ENCODE measurements around the gene RANBP10.

Gene RANBP10

DNA sequence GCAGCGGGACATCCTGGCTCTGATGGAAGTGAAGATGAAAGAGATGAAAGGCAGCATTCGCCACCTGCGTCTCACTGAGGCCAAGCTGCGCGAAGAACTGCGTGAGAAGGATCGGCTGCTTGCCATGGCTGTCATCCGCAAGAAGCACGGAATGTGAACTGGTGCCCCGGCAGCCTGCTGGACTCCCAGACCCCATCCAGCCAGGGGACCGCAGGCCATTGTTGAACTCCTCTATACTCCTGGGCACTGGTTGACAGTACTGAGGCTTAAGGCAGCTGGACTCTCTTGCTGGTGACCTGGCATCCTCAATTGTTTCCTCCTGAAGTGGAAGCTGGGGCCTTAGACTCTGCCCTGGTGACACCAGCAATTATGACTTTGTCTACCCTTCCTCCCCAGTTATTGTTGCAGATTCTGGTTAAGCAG is 37.0 kb upstream of the RANBP10 start:
- H4K20me1 ChIP-seq (ENCODE audit: insufficient read depth, low read length): peaks cover 34% of the 10 kb centered on the region
- H3K36me3 ChIP-seq (ENCODE audit: insufficient read depth, low read length): peaks cover 21% of the 10 kb centered on the region
- H3K9ac ChIP-seq (ENCODE audit: low read depth, low read length): peak overlapping the region; percentile 62
- H3K27ac ChIP-seq (ENCODE audit: low read length): peak overlapping the region; percentile 94
- H3K4me1 ChIP-seq (ENCODE audit: insufficient read depth, low read length): peaks cover 55% of the 10 kb centered on the region
- peak overlapping the region; percentile 89 for H2AFZ ChIP-seq (ENCODE audit: low read depth, low read length)
- peak overlapping the region; percentile 92 for H3K4me2 ChIP-seq (ENCODE audit: insufficient read depth, low read length)
- H3K27me3 ChIP-seq (ENCODE audit: insufficient read depth, low read length, poor library complexity): no peaks in the 10 kb centered on the region
- TF ChIP-seq, protein P1, sequence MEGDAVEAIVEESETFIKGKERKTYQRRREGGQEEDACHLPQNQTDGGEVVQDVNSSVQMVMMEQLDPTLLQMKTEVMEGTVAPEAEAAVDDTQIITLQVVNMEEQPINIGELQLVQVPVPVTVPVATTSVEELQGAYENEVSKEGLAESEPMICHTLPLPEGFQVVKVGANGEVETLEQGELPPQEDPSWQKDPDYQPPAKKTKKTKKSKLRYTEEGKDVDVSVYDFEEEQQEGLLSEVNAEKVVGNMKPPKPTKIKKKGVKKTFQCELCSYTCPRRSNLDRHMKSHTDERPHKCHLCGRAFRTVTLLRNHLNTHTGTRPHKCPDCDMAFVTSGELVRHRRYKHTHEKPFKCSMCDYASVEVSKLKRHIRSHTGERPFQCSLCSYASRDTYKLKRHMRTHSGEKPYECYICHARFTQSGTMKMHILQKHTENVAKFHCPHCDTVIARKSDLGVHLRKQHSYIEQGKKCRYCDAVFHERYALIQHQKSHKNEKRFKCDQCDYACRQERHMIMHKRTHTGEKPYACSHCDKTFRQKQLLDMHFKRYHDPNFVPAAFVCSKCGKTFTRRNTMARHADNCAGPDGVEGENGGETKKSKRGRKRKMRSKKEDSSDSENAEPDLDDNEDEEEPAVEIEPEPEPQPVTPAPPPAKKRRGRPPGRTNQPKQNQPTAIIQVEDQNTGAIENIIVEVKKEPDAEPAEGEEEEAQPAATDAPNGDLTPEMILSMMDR (IDR thresholded peaks at IDR 0.05; ENCODE audit: borderline replicate concordance, extremely low read depth, low read length, poor library complexity, severe bottlenecking): no peak
- H3K9me3 ChIP-seq (ENCODE audit: insufficient read depth, low read length, severe bottlenecking): no peaks in the 10 kb centered on the region
- H3K4me3 ChIP-seq (ENCODE audit: low read depth in 1 of 2, low read length in 2 of 2): peak overlapping the region; percentile 27 to 71; a peak in 3 of 4 replicates
- DNase-seq: peak; percentile 86
- peak; percentile 44 for ATAC-seq (ENCODE audit: insufficient read depth, low read depth)
- peaks cover 55% of the 10 kb centered on the region for H3K79me2 ChIP-seq (ENCODE audit: insufficient read depth, low read length)

DNA sequence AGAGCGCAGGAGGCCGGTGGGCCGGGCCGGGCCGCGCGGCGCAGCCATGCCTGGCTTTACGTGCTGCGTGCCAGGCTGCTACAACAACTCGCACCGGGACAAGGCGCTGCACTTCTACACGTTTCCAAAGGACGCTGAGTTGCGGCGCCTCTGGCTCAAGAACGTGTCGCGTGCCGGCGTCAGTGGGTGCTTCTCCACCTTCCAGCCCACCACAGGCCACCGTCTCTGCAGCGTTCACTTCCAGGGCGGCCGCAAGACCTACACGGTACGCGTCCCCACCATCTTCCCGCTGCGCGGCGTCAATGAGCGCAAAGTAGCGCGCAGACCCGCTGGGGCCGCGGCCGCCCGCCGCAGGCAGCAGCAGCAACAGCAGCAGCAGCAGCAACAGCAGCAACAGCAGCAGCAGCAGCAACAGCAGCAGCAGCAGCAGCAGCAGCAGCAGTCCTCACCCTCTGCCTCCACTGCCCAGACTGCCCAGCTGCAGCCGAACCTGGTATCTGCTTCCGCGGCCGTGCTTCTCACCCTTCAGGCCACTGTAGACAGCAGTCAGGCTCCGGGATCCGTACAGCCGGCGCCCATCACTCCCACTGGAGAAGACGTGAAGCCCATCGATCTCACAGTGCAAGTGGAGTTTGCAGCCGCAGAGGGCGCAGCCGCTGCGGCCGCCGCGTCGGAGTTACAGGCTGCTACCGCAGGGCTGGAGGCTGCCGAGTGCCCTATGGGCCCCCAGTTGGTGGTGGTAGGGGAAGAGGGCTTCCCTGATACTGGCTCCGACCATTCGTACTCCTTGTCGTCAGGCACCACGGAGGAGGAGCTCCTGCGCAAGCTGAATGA is 36.4 kb upstream of the RANBP10 start:
- peaks cover 48% of the 10 kb centered on the region for H3K4me1 ChIP-seq (ENCODE audit: insufficient read depth, low read length)
- peak overlapping the region; percentile 94 for H3K27ac ChIP-seq (ENCODE audit: low read length)
- no peaks in the 10 kb centered on the region for H3K9me3 ChIP-seq (ENCODE audit: insufficient read depth, low read length, severe bottlenecking)
- H3K79me2 ChIP-seq (ENCODE audit: insufficient read depth, low read length): peaks cover 49% of the 10 kb centered on the region
- no peaks in the 10 kb centered on the region for H3K27me3 ChIP-seq (ENCODE audit: insufficient read depth, low read length, poor library complexity)
- peak; percentile 12 for ATAC-seq (ENCODE audit: insufficient read depth, low read depth)
- peaks cover 28% of the 10 kb centered on the region for H4K20me1 ChIP-seq (ENCODE audit: insufficient read depth, low read length)
- peaks cover 21% of the 10 kb centered on the region for H3K36me3 ChIP-seq (ENCODE audit: insufficient read depth, low read length)
- H3K4me2 ChIP-seq (ENCODE audit: insufficient read depth, low read length): peak overlapping the region; percentile 92
- H3K9ac ChIP-seq (ENCODE audit: low read depth, low read length): peak overlapping the region; percentile 62
- TF ChIP-seq, protein P1 (IDR thresholded peaks at IDR 0.05; ENCODE audit: borderline replicate concordance, extremely low read depth, low read length, poor library complexity, severe bottlenecking): peak; percentile 54
- no peak for TF ChIP-seq EZH2 (IDR thresholded peaks at IDR 0.05; ENCODE audit: borderline replicate concordance, low read depth, low read length, severe bottlenecking)
- H3K4me3 ChIP-seq (ENCODE audit: low read depth in 1 of 2, low read length in 2 of 2): peak overlapping the region; percentile 27 to 71; a peak in 3 of 4 replicates
- DNase-seq: peak; percentile 63
- H2AFZ ChIP-seq (ENCODE audit: low read depth, low read length): peak overlapping the region; percentile 89

DNA sequence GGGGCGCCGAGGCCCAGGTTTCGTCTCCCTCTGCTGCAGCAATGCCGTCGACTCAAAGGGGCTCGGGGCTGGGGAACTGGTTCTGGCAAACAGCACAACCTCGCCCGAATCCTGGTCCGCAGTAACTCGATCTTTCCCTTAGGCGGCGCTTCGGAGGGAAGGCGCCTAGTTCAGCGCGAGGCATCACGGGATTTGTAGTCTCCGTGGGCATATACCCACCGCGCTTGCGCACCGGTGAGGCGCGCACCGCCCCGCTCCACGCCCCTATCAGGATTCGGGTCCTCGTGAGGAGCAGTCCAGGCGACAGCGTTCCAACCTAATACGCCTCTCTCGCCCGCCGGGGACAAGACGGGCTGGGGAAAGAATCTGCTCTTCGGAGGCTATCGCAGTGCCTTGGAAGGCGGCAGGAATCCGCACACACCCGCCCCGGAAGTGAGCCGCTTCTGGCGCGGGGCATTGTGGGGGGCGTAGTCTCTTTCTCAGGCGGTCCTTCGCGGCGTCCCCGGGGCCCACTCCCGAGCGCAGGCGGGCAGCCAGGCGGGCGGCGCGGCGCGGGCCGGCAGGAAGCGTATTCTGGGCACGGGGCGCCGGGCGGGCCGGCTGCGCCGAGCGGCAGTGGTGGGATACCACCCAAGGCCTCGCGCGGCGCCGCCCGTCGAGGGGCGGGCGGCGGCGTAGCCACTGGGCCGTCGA is 35.6 kb upstream of the RANBP10 start, which contains the start of gene THAP11:
Gene THAP11, plus strand, starts transcription at position 505 of the 693 bp plus-strand sequence. CDS start 235 bp downstream, outside the sequence.
- TF ChIP-seq, protein P1 (IDR thresholded peaks at IDR 0.05; ENCODE audit: borderline replicate concordance, extremely low read depth, low read length, poor library complexity, severe bottlenecking): peak; percentile 95
- TF ChIP-seq EZH2 (IDR thresholded peaks at IDR 0.05; ENCODE audit: borderline replicate concordance, low read depth, low read length, severe bottlenecking): no peak
- no peaks in the 10 kb centered on the region for H3K9me3 ChIP-seq (ENCODE audit: insufficient read depth, low read length, severe bottlenecking)
- H3K4me2 ChIP-seq (ENCODE audit: insufficient read depth, low read length): peak within 1 kb of the TSS; percentile 92
- H3K79me2 ChIP-seq (ENCODE audit: insufficient read depth, low read length): peaks cover 41% of the 10 kb centered on the region
- peaks cover 17% of the 10 kb centered on the region for H3K36me3 ChIP-seq (ENCODE audit: insufficient read depth, low read length)
- DNase-seq (peak; percentile 96), ATAC-seq (ENCODE audit: insufficient read depth, low read depth) (peak; percentile 49)
- H3K4me1 ChIP-seq (ENCODE audit: insufficient read depth, low read length): peaks cover 46% of the 10 kb centered on the region
- peak within 1 kb of the TSS; percentile 27 to 71 for H3K4me3 ChIP-seq (ENCODE audit: low read depth in 1 of 2, low read length in 2 of 2)
- peaks cover 21% of the 10 kb centered on the region for H4K20me1 ChIP-seq (ENCODE audit: insufficient read depth, low read length)
- H3K27me3 ChIP-seq (ENCODE audit: insufficient read depth, low read length, poor library complexity): no peaks in the 10 kb centered on the region
- peak within 1 kb of the TSS; percentile 94 for H3K27ac ChIP-seq (ENCODE audit: low read length)
- H3K9ac ChIP-seq (ENCODE audit: low read depth, low read length): peak within 1 kb of the TSS; percentile 62
- H2AFZ ChIP-seq (ENCODE audit: low read depth, low read length): peak within 1 kb of the TSS; percentile 89
